IMR-90 (cell line): ENCODE measurements around the gene CDH7. TPM values are rescaled to one million over a fixed set of nuclear protein-coding genes. Genes with fewer than 3 reads are reported as not detected.

ENCODE experiments used
- ATAC-seq: fragments of 200-7000 bp; cut with Tn5 transposase; 2 replicates; pipeline ENCODE4 v1.9.1; 2020; ENCODE audit warnings: low read depth, mild to moderate bottlenecking, moderate library complexity
- BruUV-seq: library from RNA; stranded (reverse); fragments of 400-500 nt; replicated peaks from 2 replicates; lab custom pipeline; 2021; lab: Mats Ljungman, UMichigan
- CTCF ChIA-PET: fragments of 300-600 bp; formaldehyde crosslinking; extraction: SDS; loops from one replicate; lab custom pipeline; 2021; ENCODE audit warnings: antibody characterized with exemption; lab: Yijun Ruan, JAX
- POLR2A ChIA-PET: fragments of 300-600 bp; sonication (Branson Sonifier 250); formaldehyde crosslinking; loops from one replicate; lab custom pipeline; 2022; ENCODE audit warnings: antibody characterized with exemption; ENCODE audit not compliant: unreplicated experiment; lab: Charles Lee
- DNase-seq: peaks from one replicate; pipeline ENCODE4 v3.0.0; 2013
- H2AFZ ChIP-seq: replicated peaks from 2 replicates; pipeline ENCODE3; 2013; ENCODE audit warnings: low read length, mild to moderate bottlenecking; ENCODE audit not compliant: poor library complexity
- H2AK5ac ChIP-seq: 2 replicates; pipeline ENCODE4 v1.6.1; 2013; ENCODE audit warnings: low read depth, low read length, inconsistent platforms
- H2AK9ac ChIP-seq: replicated peaks from 2 replicates; pipeline ENCODE3; 2013; ENCODE audit warnings: mild to moderate bottlenecking, low read depth, low read length, moderate library complexity; ENCODE audit not compliant: poor library complexity
- H2BK120ac ChIP-seq: 2 replicates; pipeline ENCODE4 v1.6.1; 2013; ENCODE audit warnings: low read depth, low read length, inconsistent platforms
- H2BK15ac ChIP-seq: 3 replicates; pipeline ENCODE4 v1.6.1; 2013; ENCODE audit warnings: low read depth, low read length, inconsistent platforms
- H2BK20ac ChIP-seq: 2 replicates; pipeline ENCODE4 v1.6.1; 2013; ENCODE audit warnings: low read depth, mild to moderate bottlenecking, inconsistent platforms, low read length, moderate library complexity
- H2BK5ac ChIP-seq: 2 replicates; pipeline ENCODE4 v1.6.1; 2013; ENCODE audit warnings: mild to moderate bottlenecking, low read depth, low read length, inconsistent platforms; ENCODE audit not compliant: poor library complexity, severe bottlenecking
- H3K14ac ChIP-seq: replicated peaks from 2 replicates; pipeline ENCODE4 v1.6.1; 2013; ENCODE audit warnings: low read depth, low read length, inconsistent platforms
- H3K18ac ChIP-seq: 2 replicates; pipeline ENCODE4 v1.6.1; 2013; ENCODE audit warnings: low read depth, low read length, control low read depth
- H3K23ac ChIP-seq: 2 replicates; pipeline ENCODE4 v1.6.1; 2013; ENCODE audit warnings: low read depth, low read length, inconsistent platforms
- H3K27ac ChIP-seq: 2 replicates; pipeline ENCODE4 v1.5.1; 2013; ENCODE audit warnings: mild to moderate bottlenecking, control low read depth, low read length; ENCODE audit not compliant: insufficient read depth
- H3K27me3 ChIP-seq: 2 replicates; pipeline ENCODE4 v1.6.1; 2013; ENCODE audit warnings: low read length; ENCODE audit not compliant: control insufficient read depth, insufficient read depth
- H3K36me3 ChIP-seq: 2 replicates; pipeline ENCODE4 v1.6.1; 2013; ENCODE audit warnings: low read length, mixed read lengths; ENCODE audit not compliant: control insufficient read depth, insufficient read depth
- H3K4ac ChIP-seq: 2 replicates; pipeline ENCODE4 v1.6.1; 2013; ENCODE audit warnings: low read depth, low read length, inconsistent platforms
- H3K4me1 ChIP-seq: 2 replicates; pipeline ENCODE4 v1.6.1; 2013; ENCODE audit warnings: low read length, mixed read lengths; ENCODE audit not compliant: control insufficient read depth, insufficient read depth
- H3K4me2 ChIP-seq: 2 replicates; pipeline ENCODE4 v1.6.1; 2013; ENCODE audit warnings: low read depth, mild to moderate bottlenecking, control low read depth, low read length, moderate library complexity
- H3K4me3 ChIP-seq: 2 replicates; pipeline ENCODE4 v1.5.1; 2013; ENCODE audit warnings: low read depth, mild to moderate bottlenecking, control low read depth, low read length, moderate library complexity; ENCODE audit not compliant: insufficient read depth
- H3K56ac ChIP-seq: 2 replicates; pipeline ENCODE4 v1.6.1; 2013; ENCODE audit warnings: low read length, inconsistent platforms; ENCODE audit not compliant: insufficient read depth; ENCODE audit errors: extremely low read depth
- H3K79me1 ChIP-seq, 2 experiments: 2 replicates each; pipeline ENCODE4 v1.6.1; 2013; ENCODE audit warnings: low read length in 2 of 2, inconsistent platforms in 1 of 2, low read depth in 1 of 2
- H3K9ac ChIP-seq: 2 replicates; pipeline ENCODE4 v1.6.1; 2013; ENCODE audit warnings: low read depth, low read length, control low read depth
- H3K9me1 ChIP-seq: 2 replicates; pipeline ENCODE4 v1.6.1; 2013; ENCODE audit warnings: low read length, inconsistent platforms; ENCODE audit not compliant: insufficient read depth
- H3K9me3 ChIP-seq: 2 replicates; pipeline ENCODE4 v1.6.1; 2013; ENCODE audit warnings: low read length; ENCODE audit not compliant: control insufficient read depth, insufficient read depth
- H4K20me1 ChIP-seq: 2 replicates; pipeline ENCODE4 v1.6.1; 2013; ENCODE audit warnings: low read length, inconsistent platforms; ENCODE audit not compliant: insufficient read depth
- H4K5ac ChIP-seq: 2 replicates; pipeline ENCODE4 v1.6.1; 2013; ENCODE audit warnings: mild to moderate bottlenecking, low read depth, low read length, control low read depth
- H4K8ac ChIP-seq, 2 experiments: 2 replicates each; pipeline ENCODE4 v1.6.1; 2013; ENCODE audit warnings: low read depth in 2 of 2, low read length in 2 of 2, control low read depth in 1 of 2, inconsistent platforms in 1 of 2
- H4K91ac ChIP-seq: 2 replicates; pipeline ENCODE4 v1.6.1; 2013; ENCODE audit warnings: low read depth, low read length, inconsistent platforms; ENCODE audit not compliant: insufficient read depth
- BHLHE40 ChIP-seq: fragments of 150-350 bp; IDR thresholded peaks from 2 replicates; pipeline ENCODE4 v1.6.1; 2016; ENCODE audit warnings: mild to moderate bottlenecking, low read depth, low read length
- SMC3 ChIP-seq: fragments of 150-350 bp; IDR thresholded peaks from 2 replicates; pipeline ENCODE4 v1.6.1; 2016; ENCODE audit warnings: low read depth, mild to moderate bottlenecking, antibody characterized with exemption, low read length, moderate library complexity
- WGBS, 2 experiments: methylation state at CpG; one replicate each; pipeline versions ENCODE4 v1.1.5 to v1.1.7; 2013; ENCODE audit warnings: missing lambda C conversion rate in 2 of 2; ENCODE audit not compliant: insufficient read length in 1 of 2; ENCODE audit errors: extremely low coverage in 2 of 2; 5-methylcytosine and 5-hydroxymethylcytosine counted together
- dilution Hi-C: fragments of 300-500 bp; cut with HindIII; formaldehyde crosslinking; loops from one replicate; pipeline ENCODE4 v1.14.3; 2018; ENCODE audit warnings: low sequenced_read_pairs; ENCODE audit not compliant: unreplicated experiment
- in situ Hi-C: fragments of 300-500 bp; cut with MboI; formaldehyde crosslinking; loops from 3 replicates; pipeline ENCODE4 v1.14.3; 2019; ENCODE audit warnings: low sequenced_read_pairs, inconsistent platforms, mixed read lengths
- intact Hi-C: fragments of 100-400 bp; cut with micrococcal nuclease; formaldehyde crosslinking; loops from 2 replicates; pipeline ENCODE4 v1.10.0; 2022
- polyA plus RNA-seq, 3 experiments: library from polyadenylated mRNA; depleted of rRNA; stranded (reverse); fragments of >200 nt; gene quantifications; 2 replicates each; pipeline ENCODE4 v1.2.3, GENCODE V29; 2012; ENCODE audit warnings: low replicate concordance in 1 of 3
- total RNA-seq: library from RNA; depleted of rRNA; stranded (reverse); fragments of >200 nt; gene quantifications from 2 replicates; pipeline ENCODE4 v1.2.3, GENCODE V29; 2012

The CDH7 gene
- total and polyA plus RNA-seq, 2 of the 4 experiments (the other 2 are of a cell fraction) = not detected

DNA sequence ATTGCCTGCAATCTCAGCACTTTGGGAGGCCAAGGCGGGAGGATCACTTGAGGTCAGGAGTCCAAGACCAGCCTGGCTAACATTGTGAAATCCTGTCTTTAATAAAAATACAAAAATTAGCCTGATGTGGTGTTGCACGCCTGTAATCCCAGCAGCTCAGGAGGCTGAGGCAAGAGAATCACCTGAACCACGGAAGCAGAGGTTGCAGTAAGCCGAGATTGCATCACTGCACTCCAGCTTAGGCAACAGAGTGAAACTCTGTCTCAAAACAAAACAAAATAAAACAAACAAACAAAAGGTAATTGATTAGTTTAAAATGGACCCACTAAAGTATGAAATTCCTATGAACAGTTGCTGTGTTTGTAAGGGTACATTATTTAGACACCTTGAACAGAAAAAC lies 39.8 kb downstream of the CDH7 start:
- Histone ChIP-seq H3K9ac (no peak overlapping the region), H3K4ac (no peak overlapping the region), H3K4me1 (no peaks in the 10 kb centered on the region), H2BK20ac (no peak overlapping the region), H2AK9ac (no peak overlapping the region), H3K56ac (no peak overlapping the region), H3K18ac (no peak overlapping the region), H3K14ac (no peak overlapping the region), H4K8ac (no peak overlapping the region), H3K4me2 (no peak overlapping the region), H3K4me3 (no peak overlapping the region), H4K20me1 (no peaks in the 10 kb centered on the region), H2AFZ (no peak overlapping the region), H4K91ac (no peak overlapping the region), H3K36me3 (no peaks in the 10 kb centered on the region), H3K27ac (no peak overlapping the region), H2BK5ac (no peak overlapping the region), H3K79me1 (no peaks in the 10 kb centered on the region), H3K9me1 (no peaks in the 10 kb centered on the region), H2BK120ac (no peak overlapping the region), H4K5ac (no peak overlapping the region), H2AK5ac (no peak overlapping the region), H2BK15ac (no peak overlapping the region), H3K9me3 (peaks cover 4% of the 10 kb centered on the region; the same call in 1 of the 2 replicates), H3K27me3 (no peaks in the 10 kb centered on the region), H3K23ac (no peak overlapping the region)
- in situ Hi-C loops (no loop called here), dilution Hi-C loops (no loop called here), intact Hi-C loops (no loop called here)
- BruUV-seq = no TSS peak
- TF ChIP-seq BHLHE40 = no peak
- TF ChIP-seq SMC3 = no peak
- ChIA-PET POLR2A (no interaction called here), CTCF (no interaction called here)
- no CpG with 5 or more reads among the region's 4 CpGs for WGBS, 2 experiments
- DNase-seq = no peak
- ATAC-seq = no peak
